Mucosa of descending colon (tissue), 3 donors: ENCODE results near the gene PTGDS. TPM values are rescaled to one million over a fixed set of nuclear protein-coding genes. Genes with fewer than 3 reads are reported as not detected.

Experiments
- ATAC-seq: fragments of 200-7000 bp; cut with Tn5 transposase; one replicate; pipeline ENCODE4 v1.9.1; 2020; ENCODE audit warnings: mild to moderate bottlenecking, moderate library complexity
- DNase-seq, 3 donors: peaks; one replicate each; pipeline ENCODE4 v3.0.0-alpha.2; 2020
- H3K36me3 ChIP-seq: fragments of 200-600 bp; one replicate; pipeline ENCODE4 v1.8.0; 2021; ENCODE audit warnings: low read depth, mild to moderate bottlenecking
- H3K4me1 ChIP-seq: fragments of 200-600 bp; one replicate; pipeline ENCODE4 v1.8.0; 2021; ENCODE audit warnings: low read depth, mild to moderate bottlenecking
- H3K4me3 ChIP-seq: fragments of 200-600 bp; one replicate; pipeline ENCODE4 v1.8.0; 2021; ENCODE audit warnings: mild to moderate bottlenecking
- H3K9me3 ChIP-seq: fragments of 200-600 bp; one replicate; pipeline ENCODE4 v1.8.0; 2021; ENCODE audit warnings: mild to moderate bottlenecking
- CTCF ChIP-seq: fragments of 200-600 bp; IDR thresholded peaks from one replicate; pipeline ENCODE4 v1.8.0; 2022; ENCODE audit warnings: antibody characterized with exemption, mild to moderate bottlenecking
- intact Hi-C, 2 donors: fragments of 100-400 bp; cut with DNase I in 1 of 2; cut with micrococcal nuclease in 1 of 2; formaldehyde crosslinking; loops; one replicate each; pipeline versions ENCODE4 v1.11.0 to v1.11.1; 2022; cut with DNase I, micrococcal nuclease
- total RNA-seq, 3 donors: library from RNA; stranded (reverse); fragmentation: NEBNext Ultra II Directional in 2 of 3; extraction: Animal tissue kit (Norgen Biotek cat#: 25700) in 2 of 3; gene quantifications; one replicate each; pipeline versions ENCODE4 v1.2.1 to v1.2.4, GENCODE V29; 2021 to 2023
- donor health status: DM: no; HTN: no; CAD: no; lungs with moderate emphysema.
- donor health status: DM: no; HTN: no; CAD: no.
- donor health status: DM: no; HTN: yes; CAD: no.

PTGDS gene
- total RNA-seq, 3 donors from 2014 or later: 2.5 to 45.4 (median 16.1) TPM

- Histone ChIP-seq H3K4me1 (peaks cover under 1% of the 10 kb centered on the region), H3K9me3 (no peaks in the 10 kb centered on the region), H3K4me3 (no peak overlapping the region), H3K36me3 (no peaks in the 10 kb centered on the region)
- no peak for DNase-seq
- intact Hi-C loops: no loop called here
- TF ChIP-seq CTCF: no peak
- no peak for ATAC-seq
These were observed 4.6 kb upstream of the PTGDS start for GRCh38 chr9:136972743-136973142.

GRCh38 chr9:136973618-136974617, 3.4 kb upstream of the PTGDS start:
- no peak for ATAC-seq
- intact Hi-C loops: no loop called here
- H3K36me3 ChIP-seq: no peaks in the 10 kb centered on the region

GRCh38 chr9:136974817-136975535, 2.3 kb upstream of the PTGDS start:
- peak; percentile 49 for ATAC-seq
- Histone ChIP-seq H3K9me3 (no peaks in the 10 kb centered on the region), H3K4me1 (peaks cover 2% of the 10 kb centered on the region), H3K4me3 (no peak overlapping the region), H3K36me3 (no peaks in the 10 kb centered on the region)
- DNase-seq: no peak
- intact Hi-C loops: no loop called here
- TF ChIP-seq CTCF: no peak

More at GRCh38 chr9:136973618-136974617, 3.4 kb upstream of the PTGDS start:
- Histone ChIP-seq H3K4me3 (no peak overlapping the region), H3K4me1 (peaks cover 2% of the 10 kb centered on the region), H3K9me3 (no peaks in the 10 kb centered on the region)
- no peak for DNase-seq
- no peak for TF ChIP-seq CTCF

GRCh38 chr9:136975644-136976043, 1.7 kb upstream of the PTGDS start:
- no peak for ATAC-seq
- intact Hi-C loops: no loop called here
- no peak for TF ChIP-seq CTCF

GRCh38 chr9:136977649-136978072, 357 bp downstream of the PTGDS start:
- no peak for TF ChIP-seq CTCF
- intact Hi-C loops: no loop called here
- Histone ChIP-seq H3K9me3 (no peaks in the 10 kb centered on the region), H3K4me3 (no peak overlapping the region), H3K36me3 (no peaks in the 10 kb centered on the region), H3K4me1 (peaks cover 2% of the 10 kb centered on the region)
- ATAC-seq: peak; percentile 12
- DNase-seq: peak in 1 of 3 donors; percentile 53

More at GRCh38 chr9:136975644-136976043, 1.7 kb upstream of the PTGDS start:
- H3K4me3 ChIP-seq: no peak overlapping the region
- no peaks in the 10 kb centered on the region for H3K9me3 ChIP-seq
- no peak for DNase-seq
- no peaks in the 10 kb centered on the region for H3K36me3 ChIP-seq
- H3K4me1 ChIP-seq: peaks cover 2% of the 10 kb centered on the region
